Measurements from ENCODE around the gene KLHL26.

KLHL26 gene

DNA sequence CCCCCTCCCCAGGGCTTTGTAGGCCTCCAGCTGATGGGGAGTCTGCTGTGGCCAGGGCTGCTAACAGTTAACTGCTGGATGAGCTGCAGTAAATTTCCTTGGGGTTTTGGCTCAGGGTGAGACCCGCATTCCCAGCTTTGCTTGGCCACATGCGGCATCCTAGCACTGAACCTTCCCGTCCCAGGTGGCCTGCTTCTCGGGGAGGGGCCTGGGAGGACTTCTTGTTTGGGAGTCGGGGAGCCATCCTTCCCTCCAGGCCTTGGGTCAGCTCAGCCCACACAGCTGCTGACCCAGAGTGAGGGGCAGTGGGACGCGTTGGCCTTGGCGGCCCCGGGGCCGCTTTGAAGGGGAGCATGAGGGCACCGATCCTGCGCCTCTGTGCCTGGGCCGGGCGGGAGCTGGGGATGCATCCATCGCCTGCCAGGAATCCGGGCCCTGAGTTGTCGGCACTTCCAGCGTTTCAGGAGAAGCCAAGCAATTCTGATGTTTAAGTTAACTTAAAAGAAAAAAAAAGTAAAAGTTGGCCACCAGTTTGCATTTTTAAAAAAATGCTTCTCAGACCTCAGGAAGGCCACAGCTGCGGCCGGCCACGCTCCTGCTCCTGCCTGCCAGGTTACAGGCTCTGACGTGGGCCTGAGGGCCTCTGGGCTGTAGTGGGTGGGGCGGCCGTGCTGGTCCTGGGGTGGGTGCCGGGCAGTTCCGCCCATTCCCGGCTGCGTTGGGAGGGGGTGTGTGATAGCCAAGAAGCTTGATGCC, 74.3 kb downstream of the KLHL26 start:
- no peak overlapping the region for H3K27ac ChIP-seq
- TF ChIP-seq, protein P1, sequence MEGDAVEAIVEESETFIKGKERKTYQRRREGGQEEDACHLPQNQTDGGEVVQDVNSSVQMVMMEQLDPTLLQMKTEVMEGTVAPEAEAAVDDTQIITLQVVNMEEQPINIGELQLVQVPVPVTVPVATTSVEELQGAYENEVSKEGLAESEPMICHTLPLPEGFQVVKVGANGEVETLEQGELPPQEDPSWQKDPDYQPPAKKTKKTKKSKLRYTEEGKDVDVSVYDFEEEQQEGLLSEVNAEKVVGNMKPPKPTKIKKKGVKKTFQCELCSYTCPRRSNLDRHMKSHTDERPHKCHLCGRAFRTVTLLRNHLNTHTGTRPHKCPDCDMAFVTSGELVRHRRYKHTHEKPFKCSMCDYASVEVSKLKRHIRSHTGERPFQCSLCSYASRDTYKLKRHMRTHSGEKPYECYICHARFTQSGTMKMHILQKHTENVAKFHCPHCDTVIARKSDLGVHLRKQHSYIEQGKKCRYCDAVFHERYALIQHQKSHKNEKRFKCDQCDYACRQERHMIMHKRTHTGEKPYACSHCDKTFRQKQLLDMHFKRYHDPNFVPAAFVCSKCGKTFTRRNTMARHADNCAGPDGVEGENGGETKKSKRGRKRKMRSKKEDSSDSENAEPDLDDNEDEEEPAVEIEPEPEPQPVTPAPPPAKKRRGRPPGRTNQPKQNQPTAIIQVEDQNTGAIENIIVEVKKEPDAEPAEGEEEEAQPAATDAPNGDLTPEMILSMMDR (IDR thresholded peaks at IDR 0.05), result no peak
- TF ChIP-seq ZFX (IDR thresholded peaks at IDR 0.05; ENCODE audit: borderline replicate concordance), result no peak

DNA sequence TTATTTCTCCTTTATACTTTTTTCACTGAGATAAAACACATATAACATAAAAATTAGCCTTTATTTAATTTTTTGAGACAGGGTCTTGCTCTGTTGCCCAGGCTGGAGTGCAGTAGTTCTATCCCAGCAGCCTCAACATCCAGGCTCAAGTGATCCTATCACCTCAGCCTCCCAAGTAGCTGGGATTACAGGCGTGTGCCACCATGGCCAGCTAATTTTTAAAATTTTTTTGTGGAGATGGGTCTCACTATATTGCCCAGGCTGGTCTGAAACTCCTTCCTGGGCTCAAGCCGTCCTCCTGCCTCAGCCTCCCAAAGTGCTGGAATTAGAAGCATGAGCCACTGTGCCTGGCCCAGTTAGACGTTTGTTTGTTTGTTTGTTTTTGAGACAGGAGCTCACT, 75.1 kb downstream of the KLHL26 start:
- TF ChIP-seq ZFX (IDR thresholded peaks at IDR 0.05; ENCODE audit: borderline replicate concordance), result no peak
- TF ChIP-seq, protein P1 (IDR thresholded peaks at IDR 0.05), result no peak

GRCh38 chr19:18712981-18713380, 76.2 kb downstream of the KLHL26 start:
- H3K27ac ChIP-seq, result no peak overlapping the region
- TF ChIP-seq, protein P1 (IDR thresholded peaks at IDR 0.05), result no peak
- no peak for TF ChIP-seq ZFX (IDR thresholded peaks at IDR 0.05; ENCODE audit: borderline replicate concordance)

More for the DNA sequence above, 75.1 kb downstream of the KLHL26 start:
- no peak overlapping the region for H3K27ac ChIP-seq

GRCh38 chr19:18713550-18714117, 76.8 kb downstream of the KLHL26 start:
- TF ChIP-seq, protein P1 (IDR thresholded peaks at IDR 0.05), result no peak
- TF ChIP-seq ZFX (IDR thresholded peaks at IDR 0.05; ENCODE audit: borderline replicate concordance), result no peak
- no peak overlapping the region for H3K27ac ChIP-seq

DNA sequence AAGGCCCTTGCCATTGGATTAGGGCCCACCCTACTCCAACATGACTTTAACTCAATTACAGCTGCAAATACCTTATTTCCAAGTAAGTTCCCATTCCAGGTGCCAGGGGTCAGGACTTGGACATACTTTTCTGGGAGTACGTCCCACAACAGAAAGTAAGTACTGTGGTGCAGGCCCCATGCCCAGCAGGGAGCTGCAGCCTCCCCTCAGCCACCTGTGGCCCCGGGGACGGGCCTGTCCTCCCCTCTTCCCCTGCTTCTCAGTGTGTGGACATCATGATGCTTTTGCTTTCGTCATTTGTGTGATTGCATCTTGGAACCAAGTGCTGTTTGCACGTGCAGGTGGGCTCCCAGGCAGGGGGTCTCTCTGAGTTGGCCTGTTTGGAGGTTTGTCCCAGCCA, 78.6 kb downstream of the KLHL26 start:
- H3K27ac ChIP-seq, result no peak overlapping the region
- TF ChIP-seq ZFX (IDR thresholded peaks at IDR 0.05; ENCODE audit: borderline replicate concordance), result no peak
- TF ChIP-seq, protein P1 (IDR thresholded peaks at IDR 0.05), result no peak

- H3K27ac ChIP-seq, result no peak overlapping the region
- TF ChIP-seq, protein P1 (IDR thresholded peaks at IDR 0.05), result no peak
- TF ChIP-seq ZFX (IDR thresholded peaks at IDR 0.05; ENCODE audit: borderline replicate concordance), result no peak
Measured at GRCh38 chr19:18716857-18717256, 80.0 kb downstream of the KLHL26 start.

- TF ChIP-seq, protein P1 (IDR thresholded peaks at IDR 0.05), result no peak
- H3K27ac ChIP-seq, result no peak overlapping the region
Measured at GRCh38 chr19:18717601-18718000, 80.8 kb downstream of the KLHL26 start.
